ENCODE measurements around the gene ATF7.
"Not testable (repeated sequence)": the region's sequence is repeated elsewhere in the genome, so short reads cannot be mapped to it uniquely, and the experiment has no call there.

Gene ATF7

GRCh38 chr12:53625946-53626701, at the start of gene ATF7:
ATF7 (minus strand) TSS chr12:53626382; CDS start chr12:53601000, 25,382 bp downstream.
- DNase-seq, result peak; percentile 88

DNA sequence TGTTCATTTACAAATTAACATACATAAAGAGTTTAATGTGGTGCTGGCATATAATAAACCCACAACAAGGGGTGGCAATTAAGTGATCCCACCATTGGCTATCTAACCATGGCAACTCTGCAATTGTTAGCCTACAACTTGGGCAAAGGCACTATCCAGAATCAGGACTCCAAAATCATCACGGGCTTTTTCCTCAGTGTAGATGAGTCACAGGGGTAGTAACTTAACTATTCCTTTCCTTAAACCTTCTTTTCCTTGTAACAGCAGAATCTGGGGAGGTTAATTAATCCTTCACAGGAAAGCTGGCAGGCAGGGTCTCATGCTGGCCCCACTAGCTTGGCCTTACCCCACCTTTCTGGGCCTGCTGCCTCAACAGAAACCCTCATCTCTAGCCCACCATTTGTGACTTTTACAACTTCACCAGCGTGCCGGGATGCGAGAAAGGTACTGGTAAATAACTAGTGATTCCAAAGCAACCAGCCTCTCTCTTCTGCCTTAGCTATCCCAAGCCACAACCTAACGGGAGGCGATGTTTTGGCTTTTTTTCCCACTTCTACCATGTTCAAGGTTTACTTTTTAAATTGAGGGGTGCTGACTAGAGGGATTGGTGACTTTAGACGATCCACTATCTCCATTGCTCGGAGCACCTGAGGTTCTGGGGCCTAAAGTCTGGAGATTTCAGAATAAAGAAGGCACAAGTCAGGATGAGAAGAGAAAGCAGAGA, 49.0 kb upstream of the ATF7 start:
- no peak for DNase-seq

DNA sequence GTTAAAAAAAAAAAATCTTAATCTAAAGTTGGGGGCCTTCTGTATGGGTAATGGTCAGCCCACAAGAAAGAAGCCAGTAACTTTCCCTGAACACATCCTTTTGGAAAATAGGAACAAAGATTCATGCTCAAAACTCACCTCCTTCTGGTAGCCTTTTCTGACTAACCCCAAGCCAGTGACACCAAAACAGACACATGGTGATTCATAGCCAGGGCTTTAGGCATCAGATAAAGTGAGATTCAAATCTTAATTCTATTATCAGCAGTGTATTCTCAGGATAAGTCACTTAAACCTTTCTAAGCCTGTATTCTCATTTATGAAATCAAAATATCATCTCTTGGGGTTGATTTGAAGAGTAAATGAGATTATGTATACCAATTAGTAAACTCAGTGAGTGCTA, 44.8 kb upstream of the ATF7 start:
- DNase-seq, result no peak

DNA sequence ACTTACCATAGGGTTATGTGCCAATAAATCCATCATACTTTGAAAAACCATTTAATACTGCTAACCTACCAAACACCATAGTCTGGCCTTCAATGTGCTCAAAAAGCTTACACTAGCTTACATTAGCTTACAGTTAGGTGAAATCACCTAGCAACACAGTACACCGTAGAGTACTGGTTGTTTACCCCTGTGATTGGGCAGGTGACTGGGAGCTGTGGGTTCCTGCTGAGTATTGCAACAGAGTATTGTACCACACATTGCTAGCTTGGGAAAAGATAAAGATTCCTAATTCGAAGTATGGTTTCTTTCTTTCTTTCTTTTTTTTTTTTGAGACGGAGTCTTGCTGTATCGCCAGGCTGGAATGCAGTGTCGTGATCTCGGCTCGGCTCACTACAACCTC, 44.1 kb upstream of the ATF7 start:
- DNase-seq, result no peak

GRCh38 chr12:53667080-53667479, 40.9 kb upstream of the ATF7 start:
- no peak for DNase-seq

- DNase-seq, result no peak
Observed at GRCh38 chr12:53664936-53665335, 38.8 kb upstream of the ATF7 start.

DNA sequence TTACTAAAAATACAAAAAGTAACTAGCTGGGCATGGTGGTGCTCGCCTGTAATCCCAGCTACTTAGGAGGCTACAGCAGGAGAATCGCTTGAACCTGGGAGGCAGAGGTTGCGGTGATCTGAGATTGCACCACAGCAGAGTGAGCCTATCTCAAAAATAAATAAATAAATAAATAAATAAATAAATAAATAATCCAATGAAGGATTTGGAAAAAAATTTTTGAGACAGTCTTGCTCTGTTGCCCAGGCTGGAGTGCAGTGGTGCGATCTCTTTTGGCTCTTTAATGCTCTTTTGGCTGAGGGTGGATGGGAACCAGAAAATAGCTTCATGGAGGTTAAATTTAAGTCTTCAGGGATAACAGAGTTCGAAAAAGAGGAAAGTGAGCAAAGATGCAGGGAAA, 38.0 kb upstream of the ATF7 start:
- no peak for DNase-seq

GRCh38 chr12:53660041-53660440, 33.9 kb upstream of the ATF7 start:
- no peak for DNase-seq

DNA sequence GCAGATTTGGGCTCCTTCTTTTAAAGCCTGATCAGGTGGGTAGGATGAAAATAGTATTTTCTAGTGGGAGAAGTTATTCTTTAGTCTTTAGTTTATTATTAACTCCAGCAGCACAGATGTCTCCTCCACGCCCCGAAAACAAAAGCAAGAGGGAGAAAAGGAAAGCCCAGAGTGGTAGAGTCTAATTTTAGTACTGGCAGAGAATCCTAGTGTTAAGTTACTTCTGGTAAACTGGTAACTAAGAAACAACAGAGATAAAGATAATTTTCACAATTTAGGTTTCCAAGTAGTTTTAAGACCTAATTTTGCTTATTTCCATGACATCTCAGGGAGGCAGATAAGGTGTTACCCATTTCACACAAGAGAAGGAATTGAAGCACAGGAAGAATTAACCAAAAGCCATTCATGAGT, 33.4 kb upstream of the ATF7 start:
- no peak for DNase-seq

GRCh38 chr12:53659011-53659551, 32.9 kb upstream of the ATF7 start:
- DNase-seq, result peak; percentile 51

- DNase-seq, result no peak
Observed at GRCh38 chr12:53657041-53657440, 30.9 kb upstream of the ATF7 start.

DNA sequence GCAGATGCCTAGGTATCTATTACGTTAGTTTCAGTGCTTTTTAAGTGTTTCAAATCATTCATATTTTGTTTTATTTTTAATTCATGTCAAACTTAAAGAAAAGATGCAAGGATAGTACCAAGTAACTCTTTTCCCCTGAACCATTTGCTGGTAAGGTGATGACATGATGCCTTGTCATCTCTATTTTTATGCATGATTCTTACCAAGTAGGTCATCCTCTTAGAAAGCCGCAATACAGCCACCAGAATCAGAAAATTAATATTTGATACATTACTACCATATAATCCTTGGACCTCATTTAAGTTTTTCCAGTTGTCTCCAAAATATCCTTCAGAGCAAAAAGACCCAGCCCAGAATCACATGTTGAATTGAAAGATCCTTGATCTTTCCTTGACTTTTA, 27.4 kb upstream of the ATF7 start:
- no peak for DNase-seq

- no peak for DNase-seq
Observed at GRCh38 chr12:53652366-53652765, 26.2 kb upstream of the ATF7 start.

DNA sequence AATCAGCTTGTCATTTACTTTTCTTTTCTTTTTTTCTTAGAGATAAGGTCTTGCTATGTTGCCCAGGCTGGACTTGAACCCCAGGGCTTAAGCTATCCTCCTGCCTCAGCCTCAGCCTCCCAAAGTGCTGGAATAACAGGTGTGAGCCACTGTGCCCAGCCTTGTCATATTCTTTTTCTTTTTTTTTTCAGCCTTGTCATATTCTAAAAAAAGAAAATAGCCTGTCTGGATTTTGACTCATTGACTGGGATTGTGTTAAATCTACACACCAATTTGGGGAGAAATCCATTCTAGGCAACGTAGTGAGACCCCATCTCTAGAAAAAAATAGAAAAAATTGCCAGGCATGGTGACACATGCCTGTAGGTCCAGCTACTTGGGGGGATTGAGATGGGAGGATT, 25.6 kb upstream of the ATF7 start:
- DNase-seq, result no peak

- not testable (repeated sequence) for DNase-seq
Observed at GRCh38 chr12:53646300-53646699, 20.1 kb upstream of the ATF7 start.

DNA sequence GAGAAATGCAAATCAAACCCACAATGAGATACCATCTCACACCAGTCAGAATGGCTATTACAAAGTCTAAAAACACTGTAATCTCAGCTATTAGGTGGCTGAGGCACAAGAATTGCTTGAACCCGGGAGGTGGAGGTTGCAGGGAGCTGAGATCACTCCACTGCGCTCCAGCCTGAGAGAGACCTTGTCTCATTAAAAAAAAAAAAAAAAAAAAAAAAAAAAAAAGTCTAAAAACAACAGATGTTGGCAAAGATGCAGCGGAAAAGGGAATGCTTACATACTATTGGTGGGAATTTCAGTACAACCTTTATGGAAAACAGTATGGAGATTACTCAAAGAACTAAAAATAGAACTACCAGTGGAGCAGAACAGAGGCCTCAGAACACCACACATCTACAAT, 19.0 kb upstream of the ATF7 start:
- no peak for DNase-seq

- no peak for DNase-seq
Observed at GRCh38 chr12:53644133-53644532, 18.0 kb upstream of the ATF7 start.

DNA sequence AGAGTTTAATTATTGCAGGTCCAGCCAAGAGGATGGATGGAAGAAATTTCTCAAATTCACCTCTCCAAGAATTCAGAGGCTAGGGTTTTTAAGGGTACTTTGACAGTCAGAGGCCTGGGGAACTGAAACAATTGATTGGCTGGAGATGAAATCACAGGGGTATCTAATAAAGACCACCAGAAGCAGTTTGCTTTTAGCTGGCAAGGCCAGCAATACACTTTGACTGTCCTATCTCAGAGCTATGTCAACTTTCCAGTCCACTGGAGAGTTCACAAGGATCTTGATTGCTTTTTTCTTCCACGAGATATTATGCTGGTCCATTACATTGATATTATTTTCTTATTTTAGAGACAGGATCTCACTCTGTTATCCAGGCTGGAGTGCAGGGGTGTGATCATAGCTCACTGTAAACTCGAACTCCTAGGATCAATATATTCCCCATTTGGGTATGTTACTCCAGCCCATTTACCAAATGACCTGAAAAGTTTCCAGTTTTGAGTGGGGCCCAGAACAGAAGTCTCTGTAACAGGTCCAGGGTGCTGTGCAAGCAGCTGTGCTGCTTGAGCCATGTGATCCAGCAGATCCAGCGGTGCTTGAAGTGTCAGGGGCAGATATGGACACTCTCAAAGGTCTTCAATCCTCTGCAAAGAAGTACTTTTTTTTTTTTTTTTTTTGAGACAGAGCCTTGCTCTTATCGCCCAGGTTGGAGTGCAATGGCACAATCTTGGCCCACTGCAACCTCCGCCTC, 17.2 kb upstream of the ATF7 start:
- DNase-seq, result no peak

DNA sequence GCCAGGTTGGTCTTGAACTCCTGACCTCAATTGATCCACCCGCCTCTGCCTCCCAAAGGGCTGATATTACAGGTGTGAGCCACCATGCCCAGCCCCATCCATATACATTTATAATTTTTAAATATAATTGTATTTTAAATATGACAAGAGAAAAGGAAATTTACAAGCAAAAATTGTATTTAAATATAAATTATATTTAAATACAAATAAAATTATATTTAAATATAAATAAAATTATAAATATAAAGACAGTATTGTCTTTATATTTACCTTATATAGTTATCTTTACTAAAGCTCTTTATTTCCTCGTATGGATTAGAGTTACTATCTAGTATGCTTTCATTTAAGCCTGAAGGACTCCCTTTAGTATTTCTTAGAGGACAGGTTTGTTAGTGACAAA, 11.9 kb upstream of the ATF7 start:
- no peak for DNase-seq

DNA sequence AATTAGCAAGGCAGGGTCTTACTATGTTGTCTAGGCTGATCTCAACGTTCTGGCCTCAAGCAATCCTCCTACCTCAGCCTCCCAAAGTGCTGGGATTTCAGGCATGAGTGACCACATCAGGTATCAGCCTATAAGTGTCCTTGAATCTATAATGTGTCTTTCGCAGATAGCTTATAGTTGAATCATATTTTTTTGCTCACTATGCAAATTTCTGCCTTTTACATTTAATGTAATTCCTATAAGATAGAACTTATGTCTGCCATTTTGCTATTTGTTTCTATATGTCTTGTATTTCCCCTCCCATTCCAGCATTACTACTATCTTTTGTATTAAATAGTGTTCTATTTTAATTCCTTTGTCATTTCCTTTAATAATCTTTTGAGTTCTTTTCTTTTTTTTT, 10.5 kb upstream of the ATF7 start:
- no peak for DNase-seq

GRCh38 chr12:53635708-53636107, 9.5 kb upstream of the ATF7 start:
- DNase-seq, result not testable (repeated sequence)

DNA sequence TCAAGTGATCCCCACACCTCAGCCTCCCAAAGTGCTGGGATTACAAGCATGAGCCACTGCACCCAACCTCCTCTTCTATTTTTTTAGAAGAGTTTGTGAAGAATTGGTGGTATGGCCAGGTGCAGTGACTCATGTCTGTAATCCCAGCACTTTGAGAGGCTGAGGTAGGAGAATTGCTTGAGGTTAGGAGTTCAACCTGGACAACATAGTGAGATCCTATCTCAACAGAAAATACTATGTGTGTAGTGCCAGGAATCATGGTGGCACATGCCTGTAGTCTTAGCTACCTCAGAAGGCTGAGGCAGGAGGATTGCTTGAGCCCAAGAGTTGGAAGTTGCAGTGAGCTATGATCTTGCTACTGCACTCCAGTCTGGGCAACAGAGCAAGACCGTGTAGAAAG, 5.5 kb upstream of the ATF7 start:
- DNase-seq, result no peak

GRCh38 chr12:53627919-53628318, 1.7 kb upstream of the ATF7 start:
- no peak for DNase-seq

All from NCI-H1105 treated with DMSO at 0.1 percent for 48 hours (cell line).